Stimulated activated CD4-positive, alpha-beta T cell treated with anti-CD3 and anti-CD28 coated beads, TNF-alpha, amount 100 ng/mL, for 24 hours (primary cell): ENCODE measurements around the gene MLXIP.
"Not testable (repeated sequence)": the region's sequence is repeated elsewhere in the genome, so short reads cannot be mapped to it uniquely, and the experiment has no call there.

Source experiments
- DNase-seq, 3 experiments: peaks; one replicate each; pipeline ENCODE4 v3.0.0-alpha.2; 2020; ENCODE audit warnings: low read depth in 3 of 3

The MLXIP gene

GRCh38 chr12:122078141-122079032 lies at the start of gene MLXIP:
TSS of gene MLXIP (plus strand) at chr12:122078756. CDS start at chr12:122078854, 98 bp downstream.
- peak; percentile 77 to 89 (median 81) for DNase-seq

- peak in 1 of 3 experiments; percentile 21 for DNase-seq
These were observed 49.5 kb upstream of the MLXIP start for GRCh38 chr12:122028905-122029560.

- DNase-seq, result no peak
These were observed 48.7 kb upstream of the MLXIP start for GRCh38 chr12:122029620-122030423.

GRCh38 chr12:122030424-122031035 lies 48.0 kb upstream of the MLXIP start:
- no peak for DNase-seq

- DNase-seq, result peak in 1 of 3 experiments; percentile 62
These were observed 47.0 kb upstream of the MLXIP start for GRCh38 chr12:122031342-122032216.

- no peak for DNase-seq
These were observed 46.0 kb upstream of the MLXIP start for GRCh38 chr12:122032580-122032979.

- no peak for DNase-seq
These were observed 43.3 kb upstream of the MLXIP start for GRCh38 chr12:122035292-122035691.

- no peak for DNase-seq
These were observed 42.4 kb upstream of the MLXIP start for GRCh38 chr12:122036153-122036552.

- no peak for DNase-seq
These were observed 37.8 kb upstream of the MLXIP start for GRCh38 chr12:122040579-122041386.

GRCh38 chr12:122041458-122041857 lies 37.1 kb upstream of the MLXIP start:
- not testable (repeated sequence) for DNase-seq

GRCh38 chr12:122042910-122043309 lies 35.6 kb upstream of the MLXIP start:
- DNase-seq, result no peak

GRCh38 chr12:122043476-122043875 lies 35.1 kb upstream of the MLXIP start:
- no peak for DNase-seq

GRCh38 chr12:122045262-122045661 lies 33.3 kb upstream of the MLXIP start:
- no peak for DNase-seq

GRCh38 chr12:122046145-122046544 lies 32.4 kb upstream of the MLXIP start:
- no peak for DNase-seq

GRCh38 chr12:122048151-122048550 lies 30.4 kb upstream of the MLXIP start:
- DNase-seq, result no peak

- DNase-seq, result no peak
These were observed 28.7 kb upstream of the MLXIP start for GRCh38 chr12:122049827-122050226.

- DNase-seq, result no peak
These were observed 27.9 kb upstream of the MLXIP start for GRCh38 chr12:122050706-122051105.

- no peak for DNase-seq
These were observed 27.2 kb upstream of the MLXIP start for GRCh38 chr12:122051231-122051876.

- no peak for DNase-seq
These were observed 26.3 kb upstream of the MLXIP start for GRCh38 chr12:122052285-122052684.
